GM08714 (cell line): Measurements from ENCODE around the gene MAT1A.

Source experiments
- H3K4me3 ChIP-seq: fragments of 200-500 bp; sonication (Bioruptor generic); 2 replicates; pipeline ENCODE4 v1.5.1; 2014; ENCODE audit warnings: mild to moderate bottlenecking, low read length, inconsistent platforms
- ZNF274 ChIP-seq: IDR thresholded peaks from 2 replicates; pipeline ENCODE4 v1.6.1; 2012; ENCODE audit warnings: mild to moderate bottlenecking, low read depth, low read length

The MAT1A gene

GRCh38 chr10:80296942-80297341 lies 7.5 kb upstream of the MAT1A start:
- TF ChIP-seq ZNF274, result no peak
- H3K4me3 ChIP-seq, result no peak overlapping the region

GRCh38 chr10:80292607-80293239 lies 3.3 kb upstream of the MAT1A start:
- no peak for TF ChIP-seq ZNF274
- no peak overlapping the region for H3K4me3 ChIP-seq

- H3K4me3 ChIP-seq, result no peak overlapping the region
- TF ChIP-seq ZNF274, result no peak
These were observed 1.2 kb upstream of the MAT1A start for GRCh38 chr10:80290474-80291220.

- H3K4me3 ChIP-seq, result no peak overlapping the region
- TF ChIP-seq ZNF274, result no peak
These were observed 609 bp downstream of the MAT1A start for GRCh38 chr10:80288849-80289248.

GRCh38 chr10:80284522-80284921 lies 4.9 kb downstream of the MAT1A start:
- TF ChIP-seq ZNF274, result no peak

GRCh38 chr10:80283536-80284199 lies 5.8 kb downstream of the MAT1A start:
- no peak for TF ChIP-seq ZNF274
- H3K4me3 ChIP-seq, result no peak overlapping the region

More at GRCh38 chr10:80284522-80284921, 4.9 kb downstream of the MAT1A start:
- H3K4me3 ChIP-seq, result no peak overlapping the region

- H3K4me3 ChIP-seq, result no peak overlapping the region
- no peak for TF ChIP-seq ZNF274
These were observed 6.3 kb downstream of the MAT1A start for GRCh38 chr10:80283119-80283518.

- no peak overlapping the region for H3K4me3 ChIP-seq
- TF ChIP-seq ZNF274, result no peak
These were observed 7.4 kb downstream of the MAT1A start for GRCh38 chr10:80281784-80282765.

GRCh38 chr10:80281292-80281691 lies 8.2 kb downstream of the MAT1A start:
- no peak overlapping the region for H3K4me3 ChIP-seq
- TF ChIP-seq ZNF274, result no peak

GRCh38 chr10:80280071-80280800 lies 9.2 kb downstream of the MAT1A start:
- no peak for TF ChIP-seq ZNF274
- no peak overlapping the region for H3K4me3 ChIP-seq

- H3K4me3 ChIP-seq, result no peak overlapping the region
- TF ChIP-seq ZNF274, result no peak
These were observed 10.3 kb downstream of the MAT1A start for GRCh38 chr10:80279146-80279545.

GRCh38 chr10:80278480-80278879 lies 11.0 kb downstream of the MAT1A start:
- H3K4me3 ChIP-seq, result no peak overlapping the region
- TF ChIP-seq ZNF274, result no peak

- TF ChIP-seq ZNF274, result no peak
- no peak overlapping the region for H3K4me3 ChIP-seq
These were observed 11.7 kb downstream of the MAT1A start for GRCh38 chr10:80277567-80278250.
